Measurements from ENCODE around the gene DPF3.

DNA sequence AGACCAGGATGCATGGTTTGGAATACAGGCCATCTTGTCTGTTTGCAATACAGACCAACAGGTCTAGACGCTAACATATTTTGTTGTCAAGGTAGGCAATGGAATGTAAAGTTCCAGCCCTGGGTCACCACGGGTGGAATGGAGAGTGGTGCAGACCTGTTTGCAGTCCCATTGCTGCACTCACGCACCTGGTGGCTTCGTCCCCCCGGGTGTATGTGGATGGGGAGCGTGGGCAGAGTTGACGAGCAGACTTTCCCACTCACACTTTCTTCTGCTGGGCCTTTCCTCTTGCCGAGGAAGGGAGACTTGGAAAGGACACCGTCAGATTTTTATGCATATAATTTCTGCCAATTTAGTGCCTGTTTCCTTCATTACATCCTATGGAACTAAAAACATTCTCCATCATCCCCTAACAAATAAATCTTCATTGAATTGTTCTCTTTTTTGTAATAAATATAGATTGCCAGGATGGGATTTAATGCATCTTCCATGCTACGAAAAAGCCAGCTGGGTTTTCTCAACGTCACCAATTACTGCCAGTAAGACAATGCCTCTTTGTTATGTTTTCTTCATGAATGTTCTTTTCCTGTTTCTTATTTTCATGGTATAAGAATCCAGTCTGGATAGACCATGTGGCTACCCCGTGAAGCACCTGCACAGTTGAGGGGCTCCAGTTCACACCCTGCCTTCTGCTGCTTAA, 47.5 kb upstream of the DPF3 start:
- TF ChIP-seq, protein P1, sequence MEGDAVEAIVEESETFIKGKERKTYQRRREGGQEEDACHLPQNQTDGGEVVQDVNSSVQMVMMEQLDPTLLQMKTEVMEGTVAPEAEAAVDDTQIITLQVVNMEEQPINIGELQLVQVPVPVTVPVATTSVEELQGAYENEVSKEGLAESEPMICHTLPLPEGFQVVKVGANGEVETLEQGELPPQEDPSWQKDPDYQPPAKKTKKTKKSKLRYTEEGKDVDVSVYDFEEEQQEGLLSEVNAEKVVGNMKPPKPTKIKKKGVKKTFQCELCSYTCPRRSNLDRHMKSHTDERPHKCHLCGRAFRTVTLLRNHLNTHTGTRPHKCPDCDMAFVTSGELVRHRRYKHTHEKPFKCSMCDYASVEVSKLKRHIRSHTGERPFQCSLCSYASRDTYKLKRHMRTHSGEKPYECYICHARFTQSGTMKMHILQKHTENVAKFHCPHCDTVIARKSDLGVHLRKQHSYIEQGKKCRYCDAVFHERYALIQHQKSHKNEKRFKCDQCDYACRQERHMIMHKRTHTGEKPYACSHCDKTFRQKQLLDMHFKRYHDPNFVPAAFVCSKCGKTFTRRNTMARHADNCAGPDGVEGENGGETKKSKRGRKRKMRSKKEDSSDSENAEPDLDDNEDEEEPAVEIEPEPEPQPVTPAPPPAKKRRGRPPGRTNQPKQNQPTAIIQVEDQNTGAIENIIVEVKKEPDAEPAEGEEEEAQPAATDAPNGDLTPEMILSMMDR (IDR thresholded peaks at IDR 0.05 in 4 of 5, conservative IDR thresholded peaks at IDR 0.05 in 1 of 5): no peak
- no peak for TF ChIP-seq POLR2A (IDR thresholded peaks at IDR 0.05)

Data from gastrocnemius medialis (tissue), 4 donors.